Thyroid gland (tissue), 4 donors: ENCODE data around the gene EML4. TPM values are rescaled to one million over a fixed set of nuclear protein-coding genes. Genes with fewer than 3 reads are reported as not detected.

Source experiments
- DNase-seq, 2 donors: peaks; one replicate each; pipeline ENCODE4 v3.0.0-alpha.2; 2019
- H3K27ac ChIP-seq, 3 donors: fragments of 200-600 bp; sonication (generic); 1 replicate in 2 of 3; 2 replicates in 1 of 3; pipeline ENCODE4 v1.5.1; 2016 to 2019; ENCODE audit warnings: mild to moderate bottlenecking in 1 of 3, moderate library complexity in 1 of 3
- H3K27me3 ChIP-seq: fragments of 200-600 bp; sonication (generic); one replicate; pipeline ENCODE4 v1.5.1; 2019
- H3K36me3 ChIP-seq, 2 donors: fragments of 200-600 bp; sonication (generic); one replicate each; pipeline ENCODE4 v1.5.1; 2016 to 2019
- H3K4me1 ChIP-seq, 2 donors: fragments of 200-600 bp; sonication (generic); one replicate each; pipeline ENCODE4 v1.5.1; 2017 to 2019
- H3K4me3 ChIP-seq, 3 donors: fragments of 200-600 bp; sonication (generic); replicated peaks in 1 of 3; 1 replicate in 2 of 3; 2 replicates in 1 of 3; pipeline ENCODE4 v1.5.1; 2016; ENCODE audit warnings: mild to moderate bottlenecking in 1 of 3
- H3K9me3 ChIP-seq: fragments of 200-600 bp; sonication (generic); one replicate; pipeline ENCODE4 v1.5.1; 2017
- CTCF ChIP-seq, 6 experiments: fragments of 200-600 bp in 3 of 6; fragments of 450-650 bp in 3 of 6; sonication (generic) in 3 of 6; IDR thresholded peaks; one replicate each; pipeline ENCODE4 v1.5.1; 2016 to 2019; ENCODE audit warnings: antibody characterized with exemption in 6 of 6, mild to moderate bottlenecking in 2 of 6, inconsistent platforms in 1 of 6, moderate library complexity in 1 of 6
- POLR2A ChIP-seq, 2 donors: fragments of 450-650 bp; IDR thresholded peaks; one replicate each; pipeline ENCODE4 v1.6.1; 2017; ENCODE audit warnings: antibody characterized with exemption in 2 of 2, mild to moderate bottlenecking in 2 of 2, moderate library complexity in 1 of 2
- WGBS, 2 donors: methylation state at CpG; one replicate each; pipeline ENCODE4 v1.1.5; 2017; 5-methylcytosine and 5-hydroxymethylcytosine counted together
- intact Hi-C: fragments of 100-400 bp; cut with DNase I; formaldehyde crosslinking; loops from one replicate; pipeline ENCODE4 v1.15.1; 2023
- total RNA-seq, 4 donors: library from RNA; depleted of rRNA; stranded (reverse); fragments of >200 nt; gene quantifications; one replicate each; pipeline ENCODE4 v1.2.3, GENCODE V29; 2016

The EML4 gene
- total RNA-seq, 4 donors from 2014 or later, result 52.5 to 67.2 (median 64.7) TPM

- no peaks in the 10 kb centered on the region for H3K27me3 ChIP-seq
- H3K4me3 ChIP-seq, result no peak overlapping the region
- DNase-seq, result no peak
- no peaks in the 10 kb centered on the region for H3K9me3 ChIP-seq
- intact Hi-C loops, result no loop called here
- H3K36me3 ChIP-seq, result no peaks in the 10 kb centered on the region
- WGBS, 2 donors, result 87 to 89% methylated on average over 3 of the region's 3 CpGs
- no peak for TF ChIP-seq POLR2A (IDR thresholded peaks at IDR 0.05)
- TF ChIP-seq CTCF (IDR thresholded peaks at IDR 0.05), result no peak
- peaks cover 8% of the 10 kb centered on the region in 2 donors for H3K4me1 ChIP-seq
- H3K27ac ChIP-seq, result no peak overlapping the region
Measured at GRCh38 chr2:42184346-42184745, 15.2 kb downstream of the EML4 start.

GRCh38 chr2:42185220-42185921 is 16.2 kb downstream of the EML4 start:
- no peak for DNase-seq
- Histone ChIP-seq H3K27ac (no peak overlapping the region), H3K36me3 (no peaks in the 10 kb centered on the region), H3K9me3 (no peaks in the 10 kb centered on the region), H3K27me3 (no peaks in the 10 kb centered on the region), H3K4me3 (no peak overlapping the region), H3K4me1 (peaks cover 8% of the 10 kb centered on the region in 2 donors)
- intact Hi-C loops, result no loop called here
- TF ChIP-seq CTCF (IDR thresholded peaks at IDR 0.05) (no peak), POLR2A (IDR thresholded peaks at IDR 0.05) (no peak)
- WGBS, 2 donors, result 65 to 68% methylated on average over 5 of the region's 5 CpGs

- Histone ChIP-seq H3K9me3 (no peaks in the 10 kb centered on the region), H3K27ac (no peak overlapping the region), H3K36me3 (no peaks in the 10 kb centered on the region), H3K4me3 (no peak overlapping the region), H3K27me3 (no peaks in the 10 kb centered on the region), H3K4me1 (peaks cover 8% of the 10 kb centered on the region in 2 donors)
- intact Hi-C loops, result no loop called here
- TF ChIP-seq CTCF (IDR thresholded peaks at IDR 0.05) (no peak), POLR2A (IDR thresholded peaks at IDR 0.05) (no peak)
- WGBS, 2 donors, result 77 to 79% methylated on average over 1 of the region's 1 CpG
- DNase-seq, result no peak
Measured at GRCh38 chr2:42186366-42186765, 17.2 kb downstream of the EML4 start.

- H3K27ac ChIP-seq, result no peak overlapping the region
- TF ChIP-seq CTCF (IDR thresholded peaks at IDR 0.05) (no peak), POLR2A (IDR thresholded peaks at IDR 0.05) (no peak)
- WGBS, 2 donors, result 92 to 95% methylated on average over 8 of the region's 8 CpGs
Measured at GRCh38 chr2:42186945-42187632, 17.9 kb downstream of the EML4 start.

GRCh38 chr2:42187886-42188285 is 18.7 kb downstream of the EML4 start:
- Histone ChIP-seq H3K4me3 (no peak overlapping the region), H3K27ac (no peak overlapping the region), H3K27me3 (no peaks in the 10 kb centered on the region), H3K36me3 (no peaks in the 10 kb centered on the region), H3K4me1 (peaks cover 8 to 9% of the 10 kb centered on the region in 2 donors), H3K9me3 (no peaks in the 10 kb centered on the region)
- intact Hi-C loops, result no loop called here
- TF ChIP-seq CTCF (IDR thresholded peaks at IDR 0.05), result no peak
- no peak for TF ChIP-seq POLR2A (IDR thresholded peaks at IDR 0.05)
- no peak for DNase-seq
- WGBS, 2 donors, result 95 to 96% methylated on average over 3 of the region's 3 CpGs

More at GRCh38 chr2:42186945-42187632, 17.9 kb downstream of the EML4 start:
- no peak for DNase-seq
- H3K9me3 ChIP-seq, result no peaks in the 10 kb centered on the region
- intact Hi-C loops, result no loop called here
- no peaks in the 10 kb centered on the region for H3K27me3 ChIP-seq
- no peak overlapping the region for H3K4me3 ChIP-seq
- peaks cover 8% of the 10 kb centered on the region in 2 donors for H3K4me1 ChIP-seq
- H3K36me3 ChIP-seq, result no peaks in the 10 kb centered on the region
